ENCODE data around the gene CCDC167. TPM values are rescaled to one million over a fixed set of nuclear protein-coding genes. Genes with fewer than 3 reads are reported as not detected.

Gene CCDC167
- total and polyA plus RNA-seq, 2 of the 8 experiments (the other 6 are each of a cell fraction or from before 2014, with no cell fraction given), result 11.0 to 26.5 TPM

GRCh38 chr6:37537548-37537947, 37.9 kb upstream of the CCDC167 start:
- no peak overlapping the region for H2BK15ac ChIP-seq (ENCODE audit: low read length)
- no peaks in the 10 kb centered on the region for H3K79me2 ChIP-seq (ENCODE audit: control insufficient read depth in 1 of 2, insufficient read depth in 2 of 2, low read length in 2 of 2)
- H3K9ac ChIP-seq (replicated peaks in 1 of 4; ENCODE audit: extremely low read depth in 1 of 4, low read depth in 3 of 4, low read length in 3 of 4), result no peak overlapping the region
- no peak overlapping the region for H4K5ac ChIP-seq (ENCODE audit: insufficient read length, low read depth, low read length)
- H3K4ac ChIP-seq (replicated peaks; ENCODE audit: insufficient read length, low read depth, low read length), result no peak overlapping the region
- peaks cover 23 to 58% (median 42%) of the 10 kb centered on the region in 4 experiments for H3K27me3 ChIP-seq (replicated peaks in 1 of 4; ENCODE audit: control insufficient read depth in 3 of 4, extremely low read depth in 1 of 4, insufficient read depth in 3 of 4, low read length in 3 of 4)
- H3K4me1 ChIP-seq (replicated peaks in 1 of 4; ENCODE audit: control insufficient read depth in 3 of 4, insufficient read depth in 4 of 4, low read length in 3 of 4), result peaks cover 0 to 16% (median 7%) of the 10 kb centered on the region in 4 experiments; a peak in 5 of 7 replicates
- no peaks in the 10 kb centered on the region for H3K79me1 ChIP-seq (ENCODE audit: low read depth, low read length)
- ChIA-PET POLR2A (ENCODE audit: partially characterized antibody) (interaction anchor here (1.0 to 2.4 kb wide), 4 partner anchors 14 to 281 kb away, joined by 3 to 7 read pairs (median 4); no protein-coding TSS in a partner anchor), CTCF (ENCODE audit: partially characterized antibody) (interaction anchor here (0.8 to 13.8 kb wide), 31 partner anchors 11 to 219 kb away, joined by 3 to 308 read pairs (median 6); partner anchors contain the start of gene CCDC167)
- H2BK20ac ChIP-seq (ENCODE audit: low read length), result no peak overlapping the region
- no peak overlapping the region for H3K4me3 ChIP-seq (ENCODE audit: extremely low read depth in 1 of 4, insufficient read depth in 2 of 4, low read depth in 3 of 4, low read length in 4 of 4)
- no peak overlapping the region for H3K14ac ChIP-seq (ENCODE audit: insufficient read length)
- H2AK5ac ChIP-seq (ENCODE audit: low read depth, low read length), result 0 out of 2 replicates have a peak overlapping the region, but pooled peaks have one; percentile 25
- no peak overlapping the region for H3K23ac ChIP-seq (ENCODE audit: insufficient read length)
- no peak overlapping the region for H3K18ac ChIP-seq (ENCODE audit: extremely low read depth, low read length)
- no peak for DNase-seq (ENCODE audit: low read depth in 1 of 2, low spot score in 2 of 2)
- peaks cover 12% of the 10 kb centered on the region; the same call in 1 of the 2 replicates for H3K23me2 ChIP-seq (ENCODE audit: low read depth, low read length)
- no peaks in the 10 kb centered on the region for H3K9me3 ChIP-seq (ENCODE audit: insufficient read depth in 2 of 2, low read depth in 1 of 2, low read length in 1 of 2)
- no peak overlapping the region for H2AFZ ChIP-seq (ENCODE audit: low read length)
- no peak overlapping the region for H4K8ac ChIP-seq (ENCODE audit: extremely low read depth, insufficient read depth, low read length)
- no peaks in the 10 kb centered on the region for H4K20me1 ChIP-seq (replicated peaks in 1 of 2; ENCODE audit: control insufficient read depth in 1 of 2, insufficient read depth in 2 of 2, low read length in 2 of 2)
- H3K36me3 ChIP-seq (ENCODE audit: control insufficient read depth in 2 of 4, insufficient read depth in 4 of 4, low read length in 3 of 4), result no peaks in the 10 kb centered on the region
- H2BK12ac ChIP-seq (ENCODE audit: low read depth, low read length), result 0 out of 2 replicates have a peak overlapping the region, but pooled peaks have one; percentile 75
- H3K27ac ChIP-seq (ENCODE audit: low read depth, low read length), result no peak overlapping the region
- WGBS, 2 experiments (ENCODE audit: extremely low coverage in 1 of 2, insufficient coverage in 1 of 2, insufficient read length in 1 of 2, insufficient replicate concordance in 2 of 2, low coverage in 1 of 2, low lambda C conversion rate in 2 of 2, missing lambda C conversion rate in 1 of 2), result 84% methylated on average over 4 of the region's 5 CpGs; no CpG with 5 or more reads in 1 of the 2 experiments
- H3K4me2 ChIP-seq (ENCODE audit: insufficient read depth in 1 of 2, low read depth in 2 of 2, low read length in 2 of 2), result peak overlapping the region in 1 of 2 experiments; percentile 83; a peak in 1 of 4 replicates
- H2BK120ac ChIP-seq (replicated peaks; ENCODE audit: low read depth, low read length), result no peak overlapping the region
- no peak for FAIRE-seq
- TF ChIP-seq, protein P1, sequence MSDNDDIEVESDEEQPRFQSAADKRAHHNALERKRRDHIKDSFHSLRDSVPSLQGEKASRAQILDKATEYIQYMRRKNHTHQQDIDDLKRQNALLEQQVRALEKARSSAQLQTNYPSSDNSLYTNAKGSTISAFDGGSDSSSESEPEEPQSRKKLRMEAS (IDR thresholded peaks at IDR 0.05), result no peak
- TF ChIP-seq SUZ12 (IDR thresholded peaks at IDR 0.05; ENCODE audit: low read length) (no peak), USF2 (IDR thresholded peaks at IDR 0.05; ENCODE audit: low read length) (no peak), CREB1 (IDR thresholded peaks at IDR 0.05) (no peak)
- no peak overlapping the region for H3K56ac ChIP-seq (replicated peaks; ENCODE audit: insufficient read length, low read depth, low read length)
- no peak overlapping the region for H2BK5ac ChIP-seq (ENCODE audit: low read depth, low read length)
- H4K91ac ChIP-seq (replicated peaks; ENCODE audit: insufficient read length, low read length), result no peak overlapping the region
